GM21423 (cell line): ENCODE results near the gene NT5DC2.

Source experiments
- ATAC-seq: cut with Tn5 transposase; IDR thresholded peaks from one replicate; pipeline ENCODE4 v1.9.1; 2021; ENCODE audit warnings: mild to moderate bottlenecking, moderate library complexity; ENCODE audit not compliant: unreplicated experiment

Gene NT5DC2

DNA sequence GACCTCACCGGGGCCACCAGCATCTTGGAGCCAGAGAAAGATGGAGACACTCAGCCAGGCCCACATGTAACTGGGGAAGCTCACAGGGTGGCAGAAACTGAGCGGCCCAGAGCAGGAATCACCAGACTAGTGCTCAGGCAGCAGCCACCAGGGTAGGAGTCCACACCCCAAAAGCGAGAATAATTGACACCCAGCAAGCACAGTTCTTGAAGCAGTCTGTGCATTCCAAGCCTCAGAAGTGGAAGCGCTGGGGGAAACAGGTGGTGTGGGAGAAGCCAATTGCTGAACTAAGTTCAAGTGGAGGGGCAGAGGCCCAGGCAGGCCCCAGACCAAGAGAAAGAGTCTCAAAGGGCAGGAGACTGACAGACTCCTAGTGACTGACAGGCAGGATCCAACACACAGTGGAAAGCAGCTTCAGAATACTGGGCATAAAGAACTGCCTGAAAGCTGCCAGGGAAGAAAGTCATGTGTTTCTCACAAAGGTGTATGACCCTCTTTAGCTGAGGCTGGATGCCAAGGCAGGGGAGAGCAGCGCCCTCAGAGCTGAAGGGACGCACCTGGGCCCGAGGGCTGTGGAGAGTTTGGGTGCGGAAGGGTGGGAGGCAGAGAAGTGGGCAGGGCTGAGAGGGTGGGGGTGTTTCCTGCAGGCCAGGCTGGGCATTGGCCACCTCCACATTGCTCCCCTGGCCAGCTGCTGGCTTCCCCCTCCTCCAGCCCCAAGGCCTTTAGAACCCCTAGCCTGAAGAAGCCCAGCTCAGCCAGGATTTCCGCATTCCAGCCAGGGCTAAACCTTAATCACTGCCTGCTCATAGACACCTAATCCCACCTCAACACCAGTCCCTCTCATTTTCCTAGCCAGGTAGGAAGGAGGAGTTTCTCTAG is 7.7 kb downstream of the NT5DC2 start:
- no peak for ATAC-seq

DNA sequence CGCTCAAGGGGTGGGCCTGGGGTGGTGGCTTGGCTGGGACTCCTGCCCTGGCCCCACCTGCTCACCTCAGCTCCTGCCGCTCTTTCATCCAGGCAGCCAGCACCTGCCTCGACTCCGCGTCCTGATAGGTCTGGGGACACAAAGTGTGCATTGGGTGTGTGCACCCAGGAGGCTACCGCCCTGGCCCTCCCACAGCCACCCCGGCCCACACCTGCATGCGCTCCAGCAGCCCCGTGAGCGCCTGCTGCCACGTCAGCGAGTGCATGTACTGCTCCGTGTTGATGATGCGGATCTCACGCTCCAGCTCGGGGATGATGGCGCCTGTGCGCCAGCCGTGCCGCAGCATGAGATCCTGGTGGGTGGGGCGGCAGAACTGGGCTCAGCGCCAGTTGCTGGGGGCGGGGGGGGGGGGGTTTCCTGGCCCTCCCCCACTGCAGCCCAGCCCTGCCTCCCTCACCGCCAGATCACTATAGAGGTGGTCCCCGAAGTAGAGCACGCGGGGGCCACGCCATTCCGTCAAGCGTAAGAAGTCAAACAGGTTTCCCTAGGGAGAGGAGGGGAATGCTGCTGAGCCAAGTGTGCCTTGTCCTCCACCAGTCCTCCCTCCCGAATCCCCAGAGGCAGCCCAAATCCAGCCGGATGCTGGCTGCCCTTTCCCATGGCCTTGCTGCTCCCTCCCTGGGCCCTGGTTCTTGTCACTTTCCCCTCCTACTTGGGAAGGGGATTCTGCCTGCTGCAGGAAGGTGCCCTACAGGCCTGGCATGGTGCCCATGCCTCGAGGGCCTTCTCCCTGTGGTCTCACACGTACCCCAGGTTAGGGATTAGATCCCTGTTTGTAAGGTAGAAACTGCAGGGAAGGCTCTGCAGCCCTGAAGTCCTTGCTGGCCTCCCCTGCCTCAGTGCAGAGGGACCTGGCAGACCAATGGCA is 8.6 kb downstream of the NT5DC2 start:
- ATAC-seq: no peak

DNA sequence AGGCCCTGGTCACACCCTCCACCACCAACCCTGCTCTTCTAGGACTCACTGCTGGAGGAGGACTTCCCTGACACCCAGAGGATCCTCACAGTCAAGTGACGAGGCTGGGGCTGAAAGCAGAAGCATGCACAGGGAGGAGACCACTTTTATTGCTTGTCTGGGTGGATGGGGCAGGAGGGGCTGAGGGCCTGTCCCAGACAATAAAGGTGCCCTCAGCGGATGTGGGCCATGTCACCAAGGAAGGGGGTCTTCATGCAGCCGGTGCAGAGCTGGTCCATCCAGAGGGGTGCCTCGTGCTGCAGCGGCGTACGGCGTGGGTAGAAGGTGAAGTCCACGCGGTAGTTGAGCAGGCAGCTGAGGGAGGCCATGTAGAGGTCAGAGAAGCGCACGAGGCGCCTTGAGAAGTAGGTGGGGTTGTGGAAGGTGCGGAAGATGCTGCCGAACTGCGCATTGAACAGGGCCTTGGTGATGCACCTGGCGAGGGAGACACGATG is 9.4 kb downstream of the NT5DC2 start:
- no peak for ATAC-seq

DNA sequence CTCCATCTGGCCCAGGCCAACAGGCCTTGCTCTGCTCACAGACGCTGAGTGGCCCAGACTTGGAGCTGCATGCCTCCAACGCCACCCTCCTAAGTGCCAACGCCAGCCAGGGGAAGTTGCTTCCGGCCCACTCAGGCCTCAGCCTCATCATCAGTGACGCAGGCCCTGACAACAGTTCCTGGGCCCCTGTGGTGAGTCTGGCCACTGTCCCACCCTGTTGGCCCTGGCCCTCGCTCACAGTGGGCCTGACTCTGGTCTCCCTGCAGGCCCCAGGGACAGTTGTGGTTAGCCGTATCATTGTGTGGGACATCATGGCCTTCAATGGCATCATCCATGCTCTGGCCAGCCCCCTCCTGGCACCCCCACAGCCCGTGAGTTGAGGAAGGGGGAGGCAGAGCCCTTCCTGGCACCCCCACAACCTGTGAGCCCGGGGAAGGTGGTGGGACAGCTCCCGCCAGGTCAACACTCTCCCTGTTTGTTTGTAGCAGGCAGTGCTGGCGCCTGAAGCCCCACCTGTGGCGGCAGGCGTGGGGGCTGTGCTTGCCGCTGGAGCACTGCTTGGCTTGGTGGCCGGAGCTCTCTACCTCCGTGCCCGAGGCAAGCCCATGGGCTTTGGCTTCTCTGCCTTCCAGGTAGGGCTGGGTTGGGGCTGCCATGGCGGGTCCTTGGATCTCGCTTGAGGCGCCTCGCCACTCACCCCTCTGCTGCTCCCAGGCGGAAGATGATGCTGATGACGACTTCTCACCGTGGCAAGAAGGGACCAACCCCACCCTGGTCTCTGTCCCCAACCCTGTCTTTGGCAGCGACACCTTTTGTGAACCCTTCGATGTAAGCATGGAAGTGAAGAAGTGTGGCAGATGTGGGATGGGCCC is 10.0 kb downstream of the NT5DC2 start:
- no peak for ATAC-seq

- ATAC-seq: no peak
These were observed 10.9 kb downstream of the NT5DC2 start for GRCh38 chr3:52522651-52523251.

DNA sequence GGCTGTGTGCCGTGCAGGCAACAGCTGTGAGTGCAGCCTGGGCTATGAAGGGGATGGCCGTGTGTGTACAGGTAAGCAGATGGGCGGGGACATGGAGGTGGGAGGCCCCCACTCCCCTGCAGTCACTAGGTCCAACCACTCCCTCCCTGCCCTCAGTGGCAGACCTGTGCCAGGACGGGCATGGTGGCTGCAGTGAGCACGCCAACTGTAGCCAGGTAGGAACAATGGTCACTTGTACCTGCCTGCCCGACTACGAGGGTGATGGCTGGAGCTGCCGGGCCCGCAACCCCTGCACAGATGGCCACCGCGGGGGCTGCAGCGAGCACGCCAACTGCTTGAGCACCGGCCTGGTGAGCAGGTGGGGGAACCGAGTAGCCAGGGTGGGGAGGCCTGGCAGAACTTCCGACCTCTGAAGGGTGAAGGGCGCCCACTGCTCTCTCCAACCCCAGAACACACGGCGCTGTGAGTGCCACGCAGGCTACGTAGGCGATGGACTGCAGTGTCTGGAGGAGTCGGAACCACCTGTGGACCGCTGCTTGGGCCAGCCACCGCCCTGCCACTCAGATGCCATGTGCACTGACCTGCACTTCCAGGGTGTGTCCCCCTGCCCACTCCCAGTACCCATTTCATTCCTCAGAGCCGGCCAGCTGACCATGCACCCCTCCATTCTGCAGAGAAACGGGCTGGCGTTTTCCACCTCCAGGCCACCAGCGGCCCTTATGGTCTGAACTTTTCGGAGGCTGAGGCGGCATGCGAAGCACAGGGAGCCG is 11.6 kb downstream of the NT5DC2 start:
- ATAC-seq: no peak

DNA sequence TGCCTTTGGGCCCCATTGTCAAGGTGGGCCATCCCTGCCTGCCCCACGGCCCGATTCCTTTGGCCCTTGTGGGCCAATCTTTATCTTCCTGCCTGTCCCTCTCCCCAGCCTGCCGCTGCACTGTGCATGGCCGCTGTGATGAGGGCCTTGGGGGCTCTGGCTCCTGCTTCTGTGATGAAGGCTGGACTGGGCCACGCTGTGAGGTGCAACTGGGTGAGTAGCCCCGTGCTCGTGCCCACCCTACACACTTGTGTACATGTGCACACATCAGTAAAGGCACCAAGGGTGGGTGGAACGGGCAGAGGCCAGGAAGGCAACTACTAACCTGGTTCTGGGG is 12.2 kb downstream of the NT5DC2 start:
- ATAC-seq: no peak

DNA sequence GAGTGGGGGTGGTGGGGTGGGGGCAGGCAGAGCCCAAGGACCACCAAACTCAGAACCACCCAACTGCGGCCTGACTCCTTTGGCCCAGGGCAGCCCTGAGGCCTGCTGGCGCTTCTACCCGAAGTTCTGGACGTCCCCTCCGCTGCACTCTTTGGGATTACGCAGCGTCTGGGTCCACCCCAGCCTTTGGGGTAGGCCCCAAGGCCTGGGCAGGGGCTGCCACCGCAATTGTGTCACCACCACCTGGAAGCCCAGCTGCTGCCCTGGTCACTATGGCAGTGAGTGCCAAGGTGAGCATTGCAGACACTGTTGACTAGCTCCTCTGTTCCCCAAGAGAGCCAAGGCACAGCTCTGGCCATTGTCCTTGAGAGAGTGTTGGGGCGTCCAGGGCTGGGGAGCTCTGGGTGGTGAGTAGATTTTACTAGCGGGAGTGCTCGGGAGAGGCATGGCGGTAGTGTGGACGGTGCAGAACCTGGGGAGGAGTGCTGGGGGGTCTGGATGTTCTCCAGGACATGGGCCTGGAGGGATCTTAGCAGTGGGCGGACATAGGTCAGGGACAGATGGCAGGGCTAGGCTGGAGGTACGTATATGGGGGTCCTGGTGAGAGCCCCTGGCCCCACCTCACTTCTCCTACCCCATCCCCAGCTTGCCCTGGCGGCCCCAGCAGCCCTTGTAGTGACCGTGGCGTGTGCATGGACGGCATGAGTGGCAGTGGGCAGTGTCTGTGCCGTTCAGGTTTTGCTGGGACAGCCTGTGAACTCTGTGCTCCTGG is 12.8 kb downstream of the NT5DC2 start:
- ATAC-seq: no peak

GRCh38 chr3:52520141-52520667 is 13.5 kb downstream of the NT5DC2 start:
- no peak for ATAC-seq

DNA sequence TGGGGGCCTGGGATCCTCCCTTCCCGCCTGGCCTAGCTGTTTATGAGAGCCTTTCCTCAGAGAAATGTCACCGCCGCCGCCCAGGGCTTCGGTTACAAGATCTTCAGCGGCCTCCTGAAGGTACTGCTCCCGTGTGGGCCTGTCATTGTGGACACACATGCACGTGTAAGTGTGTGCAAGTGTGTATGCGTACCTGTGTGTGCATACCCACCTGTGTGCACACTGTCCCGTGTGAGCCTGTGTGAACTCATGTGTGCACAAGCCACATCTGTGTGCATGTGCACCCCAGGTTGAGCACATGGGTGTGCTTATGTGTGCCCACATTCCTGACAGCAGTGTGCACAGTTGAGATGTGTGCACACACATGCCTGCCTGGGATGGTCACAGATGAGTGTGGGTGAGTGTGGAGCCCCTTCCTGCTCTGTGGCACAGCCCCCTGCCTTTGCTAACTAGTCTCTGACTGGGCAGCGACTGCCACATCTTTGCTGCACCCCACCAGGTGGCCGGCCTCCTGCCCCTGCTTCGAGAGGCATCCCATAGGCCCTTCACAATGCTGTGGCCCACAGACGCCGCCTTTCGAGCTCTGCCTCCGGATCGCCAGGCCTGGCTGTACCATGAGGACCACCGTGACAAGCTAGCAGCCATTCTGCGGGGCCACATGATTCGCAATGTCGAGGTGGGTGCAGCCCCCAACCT is 14.1 kb downstream of the NT5DC2 start:
- ATAC-seq: no peak

GRCh38 chr3:52518723-52519444 is 14.8 kb downstream of the NT5DC2 start:
- no peak for ATAC-seq

DNA sequence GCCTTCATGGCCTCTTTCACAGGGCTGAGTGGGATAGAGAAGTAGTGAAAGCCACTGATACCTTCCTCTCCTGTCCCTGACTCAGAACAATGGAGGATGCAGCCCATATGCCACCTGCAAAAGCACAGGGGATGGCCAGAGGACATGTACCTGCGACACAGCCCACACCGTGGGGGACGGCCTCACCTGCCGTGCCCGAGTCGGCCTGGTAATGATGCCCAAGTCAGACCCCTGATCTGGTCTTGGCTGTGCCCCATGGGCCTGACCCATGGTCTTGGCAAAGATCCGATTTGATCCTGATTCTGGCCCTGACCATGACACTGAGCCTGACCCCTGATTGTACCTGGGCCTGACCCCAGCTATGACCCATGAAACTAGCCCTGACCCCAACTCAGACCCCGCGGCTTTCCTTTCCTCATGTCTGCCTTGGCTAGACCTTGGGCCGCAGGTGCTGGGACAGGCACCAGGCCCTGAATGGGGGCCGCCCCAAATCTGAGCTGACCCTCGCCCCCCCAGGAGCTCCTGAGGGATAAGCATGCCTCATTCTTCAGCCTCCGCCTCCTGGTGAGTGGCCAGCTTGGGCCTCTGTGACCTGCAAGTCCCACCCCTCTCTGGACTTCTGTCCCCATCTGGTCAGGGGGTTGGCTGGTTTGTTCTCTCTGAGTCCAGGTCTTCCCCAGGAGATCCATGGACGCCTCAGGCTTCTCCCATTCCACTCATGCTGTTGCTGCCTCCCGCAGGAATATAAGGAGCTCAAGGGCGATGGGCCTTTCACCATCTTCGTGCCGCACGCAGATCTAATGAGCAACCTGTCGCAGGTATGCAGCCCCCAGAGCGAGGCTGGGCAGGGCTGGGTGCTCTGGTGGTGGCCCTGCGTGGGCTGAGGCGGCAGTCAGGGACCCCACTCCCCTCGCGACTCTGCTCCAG is 15.6 kb downstream of the NT5DC2 start:
- ATAC-seq: no peak

DNA sequence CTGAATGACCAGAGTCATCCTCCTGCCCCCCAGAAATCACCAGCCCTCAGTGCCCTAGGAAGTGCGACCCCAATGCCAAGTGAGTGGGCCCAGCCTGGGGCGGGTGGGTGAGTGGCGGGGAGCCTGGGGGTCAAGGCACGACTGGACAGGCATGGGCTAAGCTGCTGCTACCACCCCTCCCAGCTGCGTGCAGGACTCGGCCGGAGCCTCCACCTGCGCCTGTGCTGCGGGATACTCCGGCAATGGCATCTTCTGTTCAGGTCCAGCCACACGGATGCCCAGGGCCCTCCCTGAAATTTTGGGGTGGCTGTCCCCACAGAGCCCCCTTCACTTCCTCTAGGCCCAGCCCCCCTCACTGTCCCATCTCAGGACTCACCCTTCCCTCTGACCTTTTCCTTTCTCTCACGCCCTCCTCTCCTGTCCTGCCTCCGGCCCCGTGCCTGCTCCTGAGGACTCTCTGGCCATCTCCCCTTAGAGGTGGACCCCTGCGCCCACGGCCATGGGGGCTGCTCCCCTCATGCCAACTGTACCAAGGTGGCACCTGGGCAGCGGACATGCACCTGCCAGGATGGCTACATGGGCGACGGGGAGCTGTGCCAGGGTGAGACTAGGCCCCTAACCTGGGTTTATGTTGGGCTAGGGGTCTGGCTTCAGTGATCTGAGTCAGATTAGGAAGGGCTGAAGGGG is 17.0 kb downstream of the NT5DC2 start:
- no peak for ATAC-seq

- no peak for ATAC-seq
These were observed 18.5 kb downstream of the NT5DC2 start for GRCh38 chr3:52515192-52515591.

- ATAC-seq: no peak
These were observed 19.1 kb downstream of the NT5DC2 start for GRCh38 chr3:52514576-52514975.

DNA sequence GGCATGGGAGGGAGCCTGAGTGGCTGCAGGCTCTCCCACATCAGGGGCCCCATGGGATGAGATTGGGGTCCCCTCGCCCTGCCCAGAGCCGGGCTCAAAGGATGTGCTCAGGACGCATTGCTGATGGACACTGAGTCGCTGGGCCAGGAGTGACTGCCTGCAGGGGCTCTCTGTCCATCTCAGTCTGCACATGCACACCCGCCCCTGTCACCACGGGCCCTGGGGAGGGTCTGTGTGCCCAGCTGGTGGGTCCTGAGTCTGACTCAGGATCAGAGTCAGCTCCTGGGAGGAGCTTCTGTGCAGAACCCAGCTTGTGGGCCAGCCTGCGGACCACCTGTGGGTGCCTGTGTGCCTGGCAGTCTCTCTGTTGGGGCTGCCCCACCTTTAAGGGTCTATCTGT is 20.4 kb downstream of the NT5DC2 start:
- no peak for ATAC-seq
